GM19468 (cell line): ENCODE measurements around the gene LYPD6.

Source experiments
- ATAC-seq: cut with Tn5 transposase; IDR thresholded peaks from one replicate; pipeline ENCODE4 v1.9.1; 2021; ENCODE audit warnings: mild to moderate bottlenecking, moderate library complexity, moderate number of reproducible peaks; ENCODE audit not compliant: unreplicated experiment; ENCODE audit errors: extremely low read depth

LYPD6 gene

DNA sequence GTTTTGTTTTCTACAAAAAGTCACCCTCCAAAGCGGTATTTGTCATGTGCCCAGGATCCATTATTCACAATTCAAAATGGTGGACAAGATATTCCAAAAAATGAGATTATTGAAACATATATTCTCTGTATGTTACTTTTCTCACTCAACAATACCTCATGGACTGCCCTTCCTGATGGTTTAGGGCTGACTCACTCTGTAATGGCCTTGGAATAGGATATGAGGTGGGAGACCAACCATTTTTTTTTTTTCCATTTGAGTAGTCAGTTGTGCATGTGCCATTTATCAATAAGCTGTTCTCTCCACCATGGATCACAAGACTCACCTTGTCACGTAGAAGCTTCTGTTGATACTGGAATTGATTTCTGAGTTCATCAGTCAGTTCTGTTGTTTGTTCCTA lies 64.5 kb downstream of the LYPD6 start:
- ATAC-seq: no peak

DNA sequence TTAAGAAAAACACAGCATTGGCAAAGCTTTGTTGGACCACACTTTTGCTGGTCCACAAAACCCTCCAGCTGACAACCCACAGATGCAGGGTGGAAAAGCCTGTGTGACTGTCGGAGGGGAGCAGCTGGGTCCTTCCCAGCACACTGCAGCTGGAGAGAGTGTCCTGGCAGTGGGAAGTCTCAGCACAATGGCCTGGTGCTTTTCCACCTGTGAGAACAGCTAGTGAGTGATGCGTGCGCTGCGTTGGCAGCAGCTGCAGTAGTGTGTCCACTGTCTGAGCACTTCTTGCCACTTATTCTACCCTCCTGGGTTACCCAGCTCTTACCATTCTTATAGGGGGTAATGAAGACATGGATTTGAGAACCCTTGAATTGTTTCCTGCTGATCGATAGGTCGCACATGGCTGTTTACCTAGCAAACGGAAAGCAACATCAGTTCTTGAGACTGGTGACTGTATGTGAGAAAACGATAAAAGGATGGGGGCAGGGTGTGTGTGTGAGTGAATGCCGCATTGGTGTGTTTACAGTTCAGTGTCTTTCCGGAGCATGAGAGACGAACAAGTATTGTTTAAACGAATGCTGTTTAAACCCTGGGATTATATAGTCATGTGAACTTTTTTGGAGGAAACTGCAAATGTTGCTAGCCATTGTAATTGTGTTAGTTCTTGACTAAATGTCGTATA lies 69.7 kb downstream of the LYPD6 start:
- ATAC-seq: no peak

DNA sequence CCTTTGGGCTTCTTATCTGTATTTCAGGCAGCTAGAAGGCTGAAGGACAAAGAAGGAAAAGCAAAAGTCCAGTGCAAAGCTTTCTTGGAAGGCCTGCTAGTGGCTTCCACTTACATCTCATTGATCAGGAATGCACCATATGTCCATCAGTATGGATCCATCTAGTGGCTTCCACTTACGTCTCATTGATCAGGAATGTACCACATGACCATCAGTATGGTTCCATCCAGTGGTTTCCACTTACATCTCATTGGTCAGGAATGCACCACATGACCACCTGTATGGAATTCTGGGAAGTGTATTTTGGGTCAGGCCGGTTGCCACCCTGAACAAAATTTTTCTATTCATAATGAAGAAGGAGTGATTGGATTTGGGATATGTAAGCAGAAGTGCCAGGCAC lies 70.6 kb downstream of the LYPD6 start:
- no peak for ATAC-seq

DNA sequence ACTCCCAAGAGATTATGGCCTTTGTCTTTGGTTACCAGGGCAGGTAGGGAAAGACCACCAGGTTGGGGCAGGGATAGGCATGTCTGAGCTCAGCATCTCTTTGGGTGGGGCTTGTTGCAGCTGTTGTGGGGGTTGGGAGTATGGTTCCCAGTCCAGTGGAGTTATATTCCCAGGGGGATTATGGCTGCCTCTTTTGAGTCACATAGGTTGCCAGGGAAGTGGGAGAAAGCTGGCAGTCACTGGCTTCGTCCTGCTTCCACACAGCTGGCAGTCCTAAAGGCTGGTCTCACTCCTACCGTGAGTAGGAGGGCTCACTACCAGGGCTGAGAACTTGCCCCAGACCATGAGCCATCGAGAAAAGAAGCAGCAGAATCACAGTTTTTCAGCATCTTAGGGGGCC lies 79.1 kb downstream of the LYPD6 start:
- no peak for ATAC-seq

DNA sequence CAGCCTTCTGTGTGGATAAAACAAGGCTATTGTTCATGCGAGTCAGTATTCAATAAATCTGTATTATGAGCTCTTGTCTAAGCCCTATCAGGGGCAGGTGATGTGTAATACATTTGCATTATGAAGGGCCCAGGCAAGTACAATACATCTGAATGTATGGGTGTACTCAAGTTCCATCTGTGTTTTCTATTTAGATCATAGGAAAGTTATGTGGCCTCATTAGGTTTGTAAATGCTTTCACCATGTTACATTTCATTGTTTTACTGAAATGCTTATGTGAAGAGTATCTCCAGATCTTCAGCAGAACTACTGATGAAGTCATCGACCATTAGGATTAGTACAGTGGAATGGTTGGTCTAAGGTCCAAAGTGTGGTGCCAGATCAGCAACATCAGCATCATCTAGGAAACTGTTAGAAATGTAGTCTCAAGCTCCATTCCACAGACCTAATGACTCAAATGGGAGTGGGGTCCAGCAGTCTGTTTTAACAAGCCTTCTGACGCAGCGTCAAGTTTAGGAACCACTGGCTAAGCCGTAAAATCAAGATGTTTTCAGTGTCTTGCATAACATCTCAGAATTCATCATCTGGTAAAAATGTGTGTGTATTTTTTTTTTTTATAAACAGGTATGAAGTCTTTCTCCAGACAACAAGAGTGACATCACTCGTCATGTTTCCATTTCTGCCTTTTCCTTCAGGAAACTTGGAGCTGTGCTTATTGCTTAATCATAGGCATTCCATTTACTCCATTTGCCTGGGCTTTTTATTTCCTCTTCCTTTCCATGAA lies 80.5 kb downstream of the LYPD6 start:
- no peak for ATAC-seq

DNA sequence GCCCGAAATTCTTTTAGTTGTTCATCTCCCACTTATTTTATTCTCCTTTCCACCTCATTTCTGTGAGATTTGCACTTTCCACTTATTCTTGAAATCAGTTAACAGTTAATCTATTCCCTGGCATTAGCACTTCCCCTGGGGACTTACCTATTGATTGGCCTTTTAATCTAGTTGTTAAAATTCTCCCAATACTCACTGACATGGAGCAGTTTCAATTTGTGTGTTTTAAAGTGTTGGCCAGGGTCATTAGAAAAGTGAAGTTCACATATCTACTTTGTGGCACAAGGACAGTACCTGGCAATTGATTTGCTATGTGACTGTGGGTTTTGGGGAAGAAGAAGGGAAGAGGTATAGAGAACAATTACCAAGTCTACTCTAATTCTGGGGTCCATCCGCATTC lies 83.1 kb downstream of the LYPD6 start:
- no peak for ATAC-seq

DNA sequence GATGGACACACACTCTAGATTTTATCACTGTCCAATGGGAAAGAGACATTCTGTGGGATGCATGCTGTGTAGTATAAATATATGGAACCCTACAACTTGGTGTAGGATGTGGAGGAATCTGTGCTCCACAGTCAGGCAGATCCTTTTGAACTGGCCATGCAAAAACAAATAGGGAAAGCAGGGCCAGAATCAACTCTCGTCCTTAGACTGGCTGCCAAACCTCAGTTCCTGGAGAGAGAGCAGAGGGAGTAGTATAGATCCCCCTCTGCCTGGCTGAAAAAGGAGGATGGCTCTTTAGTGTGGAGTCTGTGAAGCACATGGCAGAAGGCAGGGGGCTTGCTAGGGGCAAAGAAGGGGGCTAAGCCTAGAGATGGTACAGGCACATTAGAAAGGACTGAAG lies 84.7 kb downstream of the LYPD6 start:
- ATAC-seq: no peak

DNA sequence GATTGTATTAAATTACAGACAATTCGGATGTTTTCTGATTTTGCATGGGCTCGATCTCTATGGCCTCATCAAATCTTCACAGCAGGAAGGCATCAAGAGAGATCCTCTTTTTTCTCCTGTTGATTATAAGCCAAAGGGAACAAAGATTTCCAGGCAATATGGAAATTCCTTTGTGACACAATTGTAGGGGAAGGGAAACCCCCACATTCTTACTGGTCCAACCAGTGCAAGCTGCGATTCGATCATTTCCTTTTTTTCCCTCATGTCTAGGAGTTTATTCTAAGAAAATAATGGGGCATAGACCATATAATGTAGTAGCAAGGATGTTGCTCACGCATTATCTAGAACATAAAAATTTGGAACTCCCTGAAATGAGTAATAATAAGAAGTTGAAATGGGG lies 87.7 kb downstream of the LYPD6 start:
- no peak for ATAC-seq

DNA sequence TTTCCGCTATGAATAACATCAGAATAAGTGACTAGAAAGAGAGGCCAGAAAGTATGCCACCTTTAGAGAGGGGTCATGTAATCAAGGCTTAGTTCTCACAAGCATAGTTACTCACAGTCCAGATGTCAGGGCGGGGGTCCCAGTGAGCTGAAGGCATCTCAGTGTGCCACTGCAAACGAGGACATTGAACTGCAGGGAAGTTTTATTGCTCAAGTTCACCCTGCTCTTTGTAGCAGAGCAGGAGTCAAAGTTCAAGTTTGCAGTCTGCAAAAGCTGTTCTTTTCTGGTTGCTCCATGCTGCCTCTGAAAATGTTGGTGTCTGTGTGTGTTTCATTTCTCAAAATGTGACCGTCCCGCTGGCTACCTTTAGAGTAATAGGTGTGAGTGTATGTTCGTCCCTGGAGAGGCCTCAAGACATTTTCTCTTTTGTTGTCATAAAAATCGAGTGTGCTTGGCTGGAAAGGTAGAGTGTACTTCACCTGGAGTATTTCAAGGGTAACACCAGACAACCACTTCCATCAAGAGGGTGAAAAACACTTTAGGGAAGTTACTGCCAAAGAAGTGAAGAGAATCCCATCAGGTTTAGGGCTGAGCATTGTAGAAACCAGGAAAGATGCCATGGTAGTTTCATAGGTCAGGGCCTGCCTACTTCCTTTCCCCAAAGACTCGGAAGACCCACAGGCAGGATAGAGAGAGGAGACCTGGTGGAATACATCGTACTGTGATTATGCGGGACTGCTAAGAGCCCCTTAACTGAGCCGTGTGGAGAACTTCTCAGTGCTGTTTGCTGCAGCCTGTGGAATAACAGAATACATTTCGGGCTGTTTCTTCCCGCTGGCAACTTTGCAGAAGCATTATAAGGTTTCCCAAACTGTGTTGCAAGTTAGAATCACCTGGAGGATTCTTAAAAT lies 89.9 kb downstream of the LYPD6 start:
- ATAC-seq: no peak

DNA sequence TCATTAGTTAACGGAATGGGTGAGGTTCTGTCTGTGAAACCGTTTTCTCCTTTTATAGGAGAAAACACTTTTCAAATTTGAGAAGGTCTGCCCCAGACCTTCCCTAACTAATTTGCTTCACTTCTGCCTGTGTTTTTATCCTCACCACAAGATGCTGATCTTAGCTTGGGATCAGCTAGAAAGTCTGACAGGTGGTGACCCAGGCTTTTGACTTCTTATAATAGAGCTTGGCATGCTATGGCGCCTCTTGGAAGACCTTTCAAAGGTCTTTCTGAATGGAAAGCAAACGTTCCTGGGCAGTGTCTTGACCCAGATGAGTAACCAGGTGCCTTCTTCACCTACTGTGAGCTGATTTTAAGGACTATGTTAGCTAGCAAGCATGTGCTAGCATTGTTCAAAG lies 91.4 kb downstream of the LYPD6 start:
- ATAC-seq: no peak

DNA sequence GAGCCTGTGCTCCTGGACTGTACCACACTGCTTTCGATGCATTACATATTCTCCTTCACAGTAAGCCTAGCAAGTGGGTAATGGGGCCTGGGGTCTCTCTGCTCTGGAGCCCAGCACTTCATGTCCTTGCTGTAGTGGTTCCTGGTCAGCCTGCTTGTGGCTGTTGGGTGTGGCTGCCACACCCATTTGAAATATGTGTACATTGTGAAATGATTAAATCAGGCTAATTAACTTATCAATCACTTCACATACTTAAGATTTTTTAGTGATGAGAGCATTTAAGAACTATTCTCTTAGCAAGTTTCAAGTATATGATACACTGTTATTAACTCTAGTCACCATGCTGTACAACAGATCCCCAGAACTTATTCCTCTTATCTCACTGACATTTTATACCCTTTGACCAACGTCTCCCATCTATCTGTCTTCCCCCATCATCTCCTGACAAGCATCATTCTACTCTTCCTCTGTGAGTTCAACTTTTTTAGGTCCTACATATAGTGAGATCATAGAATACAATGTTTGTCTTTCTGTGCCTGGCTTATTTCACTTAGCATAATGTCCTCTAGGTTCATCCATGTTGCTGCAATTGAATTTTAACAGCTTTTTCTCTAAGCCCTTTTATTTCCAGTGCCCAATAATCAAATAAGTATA lies 92.1 kb downstream of the LYPD6 start:
- ATAC-seq: no peak

DNA sequence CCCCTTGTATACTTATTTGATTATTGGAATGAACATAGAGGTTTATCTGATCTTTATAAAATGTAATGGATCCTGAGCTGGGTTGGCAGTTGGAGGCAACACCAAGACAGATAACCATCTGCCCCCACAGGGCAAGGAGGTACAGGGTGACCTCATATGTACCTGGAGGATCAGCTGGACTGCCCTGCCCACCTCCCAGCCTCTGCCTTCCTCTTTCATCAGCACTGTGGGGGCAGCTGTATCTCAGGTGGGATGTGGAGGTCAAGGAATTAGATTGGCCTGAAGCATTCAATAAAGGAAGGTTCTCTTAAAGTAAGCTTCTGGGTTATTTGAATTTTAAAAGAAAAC lies 92.6 kb downstream of the LYPD6 start:
- no peak for ATAC-seq

DNA sequence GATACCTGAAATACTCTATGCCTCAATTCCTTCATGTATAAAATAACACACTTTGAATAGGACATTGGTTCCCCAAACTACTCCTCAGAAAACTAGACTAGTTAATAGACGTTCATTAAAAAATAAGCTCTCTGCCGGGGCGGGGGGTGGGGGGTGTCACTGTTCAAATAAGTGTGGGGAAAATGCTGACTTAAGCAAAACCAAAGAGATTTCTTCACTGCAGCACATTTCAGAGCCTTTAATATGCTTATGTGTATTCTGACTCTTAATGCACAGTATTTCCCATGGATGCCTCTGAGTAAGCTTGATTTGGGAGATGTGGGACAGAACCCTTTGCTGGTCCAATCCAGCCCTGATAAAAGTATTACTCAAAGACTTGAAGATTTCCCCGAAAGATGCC lies 93.2 kb downstream of the LYPD6 start:
- ATAC-seq: no peak

DNA sequence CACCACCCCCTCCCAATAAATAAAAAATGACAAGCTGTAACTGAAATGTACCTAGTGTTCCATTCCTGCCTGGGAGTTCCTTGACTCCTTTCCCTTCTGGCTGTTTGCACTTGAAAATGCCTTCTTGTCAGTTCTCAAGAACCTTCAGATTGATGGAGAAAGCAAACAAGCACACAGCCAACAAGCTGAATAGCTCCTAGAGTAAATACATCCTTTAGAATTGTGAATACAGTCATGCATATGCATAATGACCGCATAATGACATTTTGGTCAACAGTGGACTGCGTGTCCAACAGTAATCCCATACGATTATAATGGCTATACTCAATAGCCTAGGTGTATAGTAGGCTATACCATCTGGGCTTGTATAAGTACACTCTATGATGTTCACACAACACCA lies 97.0 kb downstream of the LYPD6 start:
- no peak for ATAC-seq

DNA sequence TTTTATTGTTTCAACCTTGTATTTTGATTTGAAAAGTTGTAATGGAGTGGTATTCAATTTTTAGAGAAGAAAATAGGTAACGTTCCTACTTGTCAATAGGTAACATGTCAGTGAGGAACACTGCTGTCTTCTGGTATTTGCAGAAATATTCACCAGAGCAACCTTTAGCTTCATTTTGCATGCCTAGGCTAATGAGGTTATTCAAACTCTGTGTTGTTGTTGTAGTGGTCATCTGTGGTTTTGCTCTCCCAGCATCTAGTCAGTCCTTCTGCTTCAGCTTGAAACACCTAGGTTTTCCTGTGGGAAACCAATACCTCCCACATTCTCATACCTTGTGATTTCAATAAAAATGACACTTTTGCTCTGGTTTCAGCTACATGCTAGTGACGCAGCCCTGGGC lies 98.4 kb downstream of the LYPD6 start:
- ATAC-seq: no peak

DNA sequence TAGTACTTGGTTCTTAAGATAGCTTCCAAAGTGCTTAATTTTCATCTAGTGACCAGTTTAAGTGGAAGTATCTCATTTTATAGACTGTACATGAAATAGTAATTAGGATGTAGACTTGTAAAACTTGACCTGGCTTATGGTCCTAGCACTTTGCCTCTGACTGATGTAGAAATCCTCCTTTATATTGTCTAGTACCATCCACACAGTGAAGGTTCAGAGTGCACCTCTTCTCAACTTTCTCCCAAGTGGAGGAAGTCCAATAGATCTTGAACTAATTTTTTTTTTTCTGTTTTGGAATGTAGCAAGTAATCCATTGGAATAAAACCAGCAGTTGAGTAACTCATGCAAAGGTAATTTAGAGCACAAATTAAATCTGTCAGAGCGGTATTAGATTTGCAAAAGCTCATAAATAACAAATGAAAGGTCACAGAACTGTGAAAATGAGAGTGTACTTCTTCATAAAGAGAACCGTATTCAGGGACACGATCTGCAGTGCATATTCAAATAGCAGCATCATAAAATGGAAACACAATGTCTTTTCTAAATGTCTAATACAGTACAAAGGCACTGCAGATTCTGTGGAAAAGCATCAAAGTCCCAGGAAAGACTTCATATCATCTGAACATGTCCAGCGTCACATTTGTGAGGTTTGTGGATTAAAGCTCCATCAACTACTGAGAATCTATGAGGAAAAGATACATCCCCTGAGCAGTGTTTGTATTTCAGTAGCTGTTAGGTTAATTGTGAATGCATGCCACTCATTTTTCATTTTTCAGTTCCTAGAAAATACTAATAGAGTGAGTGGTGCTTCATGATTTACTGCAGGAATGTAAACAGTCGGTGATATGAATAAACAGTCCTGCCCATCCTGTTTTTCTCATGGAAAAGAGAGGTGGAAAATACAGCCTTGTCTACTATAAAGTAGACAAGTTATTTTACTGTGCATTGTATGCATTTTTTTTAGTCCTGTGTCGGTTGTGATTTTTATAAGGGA lies 100.7 kb downstream of the LYPD6 start:
- ATAC-seq: no peak

DNA sequence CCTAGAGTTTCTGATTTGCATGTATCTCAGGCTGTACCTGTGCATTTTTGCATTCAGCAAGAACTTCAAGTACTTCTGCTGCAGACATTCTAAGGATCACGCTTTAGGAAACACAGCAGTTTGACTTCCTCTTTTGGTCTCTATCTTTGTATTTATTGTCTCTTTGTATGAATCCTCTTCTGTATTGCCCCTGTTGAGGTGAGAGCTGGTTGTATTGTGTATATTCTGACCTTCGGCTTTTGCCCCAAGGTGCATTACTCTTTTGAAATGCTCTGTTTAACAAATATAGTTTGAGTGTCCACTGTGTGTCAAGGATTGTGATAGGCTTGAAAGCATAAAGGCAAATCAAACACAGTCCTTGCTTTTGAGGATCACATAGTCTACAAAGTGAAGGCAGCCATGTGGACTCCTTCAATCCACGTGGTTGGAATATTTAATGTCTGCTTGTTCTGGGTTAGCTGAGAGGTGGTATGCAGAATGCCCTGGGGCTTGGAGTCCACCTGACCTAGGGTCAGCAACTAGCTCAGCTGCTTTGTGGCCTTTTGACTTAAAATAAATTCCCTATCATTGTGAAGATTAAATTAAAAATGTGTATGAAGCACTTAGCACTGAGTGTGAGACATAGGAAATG lies 108.1 kb downstream of the LYPD6 start:
- ATAC-seq: no peak

DNA sequence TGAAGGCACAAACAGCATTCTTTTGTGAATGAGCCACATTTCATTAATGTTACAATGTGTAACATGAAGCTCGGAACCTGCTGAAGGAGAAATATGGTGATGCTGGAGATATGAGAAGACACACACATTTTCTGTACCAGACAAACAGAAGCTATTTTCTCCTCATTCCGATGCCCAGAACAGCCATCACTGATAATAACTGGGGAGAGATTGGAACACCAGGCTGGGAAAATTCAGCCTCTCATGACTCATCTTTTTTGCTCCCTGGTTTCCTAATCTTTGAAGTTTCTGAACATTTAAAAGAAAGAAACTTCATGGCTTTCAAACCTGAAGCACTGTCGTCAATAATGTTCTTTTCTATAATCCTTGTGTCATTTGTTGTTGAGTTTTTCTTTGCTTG lies 110.9 kb downstream of the LYPD6 start:
- ATAC-seq: no peak

DNA sequence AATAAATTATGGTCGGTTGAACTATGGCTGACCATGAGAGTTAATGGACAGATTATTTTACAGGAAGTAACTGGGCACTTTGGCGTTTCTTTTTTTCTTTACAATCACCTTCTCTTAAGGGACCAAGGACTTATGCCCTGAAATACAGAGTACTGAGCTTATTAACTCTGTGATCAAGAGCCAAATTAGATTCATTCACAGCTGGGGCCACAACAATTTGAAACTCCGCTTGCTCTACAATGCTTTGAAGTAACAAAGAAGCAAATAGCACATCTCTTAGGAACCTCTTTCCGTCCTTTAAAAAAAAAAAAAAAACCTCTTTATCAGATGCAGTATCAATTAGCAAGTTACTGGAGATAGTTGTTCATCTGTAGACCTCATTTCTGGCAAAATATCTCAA lies 112.0 kb downstream of the LYPD6 start:
- no peak for ATAC-seq
